SK-N-SH (cell line): Measurements from ENCODE around the gene TIAM2.

Experiments used
- ELF1 ChIP-seq: IDR thresholded peaks from 2 replicates; pipeline ENCODE4 v1.4.0; 2012
- EP300 ChIP-seq, 2 experiments: IDR thresholded peaks; 2 replicates each; pipeline versions ENCODE4 v1.4.0 to v1.6.1; 2012; ENCODE audit warnings: borderline replicate concordance in 1 of 2, low read depth in 1 of 2, low read length in 1 of 2
- JUND ChIP-seq: IDR thresholded peaks from 2 replicates; pipeline ENCODE4 v1.4.0; 2012
- MEF2A ChIP-seq: IDR thresholded peaks from 2 replicates; pipeline ENCODE4 v1.4.0; 2012; ENCODE audit warnings: low read depth, borderline replicate concordance
- MXI1 ChIP-seq: IDR thresholded peaks from 2 replicates; pipeline ENCODE4 v1.6.1; 2012; ENCODE audit warnings: mild to moderate bottlenecking, low read depth, low read length, improper control_type of control experiment
- RCOR1 ChIP-seq: fragments of 150-350 bp; IDR thresholded peaks from 2 replicates; pipeline ENCODE4 v1.6.1; 2017; ENCODE audit warnings: antibody characterized with exemption, low read length
- RFX5 ChIP-seq: IDR thresholded peaks from 2 replicates; pipeline ENCODE4 v1.6.1; 2012; ENCODE audit warnings: mild to moderate bottlenecking, improper control_type of control experiment, low read length
- TF ChIP-seq, protein P1 (sequence below): fragments of 200-600 bp; sonication (generic); IDR thresholded peaks from 2 replicates; pipeline ENCODE4 v1.6.1; 2017; ENCODE audit warnings: antibody characterized with exemption, mild to moderate bottlenecking, moderate library complexity

DNA sequence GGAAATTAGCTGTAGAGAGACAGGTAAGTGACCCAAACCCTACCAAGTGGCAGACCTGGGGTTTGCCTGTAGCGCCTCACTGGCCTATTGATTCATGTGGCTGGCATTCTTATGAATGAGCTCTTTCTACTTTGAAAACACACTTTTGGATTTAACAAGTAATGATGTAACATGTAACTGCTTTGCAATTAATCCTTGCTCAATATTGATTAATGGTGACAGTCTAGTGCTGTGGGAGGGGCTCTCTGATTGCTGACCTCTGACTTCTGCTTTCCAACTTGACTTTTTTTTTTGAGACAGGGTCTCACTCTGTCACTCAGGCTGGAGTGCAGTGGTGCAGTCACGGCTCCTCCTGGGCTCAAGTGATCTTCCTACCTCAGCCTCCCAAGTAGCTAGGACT lies 82.7 kb downstream of the TIAM2 start:
- TF ChIP-seq ELF1 (no peak), MEF2A (no peak), RFX5 (no peak), RCOR1 (no peak), MXI1 (no peak), EP300 (IDR thresholded peaks at IDR 0.05; ENCODE audit: borderline replicate concordance in 1 of 2, low read depth in 1 of 2, low read length in 1 of 2) (no peak), JUND (no peak)
- TF ChIP-seq, protein P1, sequence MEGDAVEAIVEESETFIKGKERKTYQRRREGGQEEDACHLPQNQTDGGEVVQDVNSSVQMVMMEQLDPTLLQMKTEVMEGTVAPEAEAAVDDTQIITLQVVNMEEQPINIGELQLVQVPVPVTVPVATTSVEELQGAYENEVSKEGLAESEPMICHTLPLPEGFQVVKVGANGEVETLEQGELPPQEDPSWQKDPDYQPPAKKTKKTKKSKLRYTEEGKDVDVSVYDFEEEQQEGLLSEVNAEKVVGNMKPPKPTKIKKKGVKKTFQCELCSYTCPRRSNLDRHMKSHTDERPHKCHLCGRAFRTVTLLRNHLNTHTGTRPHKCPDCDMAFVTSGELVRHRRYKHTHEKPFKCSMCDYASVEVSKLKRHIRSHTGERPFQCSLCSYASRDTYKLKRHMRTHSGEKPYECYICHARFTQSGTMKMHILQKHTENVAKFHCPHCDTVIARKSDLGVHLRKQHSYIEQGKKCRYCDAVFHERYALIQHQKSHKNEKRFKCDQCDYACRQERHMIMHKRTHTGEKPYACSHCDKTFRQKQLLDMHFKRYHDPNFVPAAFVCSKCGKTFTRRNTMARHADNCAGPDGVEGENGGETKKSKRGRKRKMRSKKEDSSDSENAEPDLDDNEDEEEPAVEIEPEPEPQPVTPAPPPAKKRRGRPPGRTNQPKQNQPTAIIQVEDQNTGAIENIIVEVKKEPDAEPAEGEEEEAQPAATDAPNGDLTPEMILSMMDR = no peak
